GM18511 (cell line): ENCODE results near the gene FAM3D.

Experiments used
- ATAC-seq: cut with Tn5 transposase; IDR thresholded peaks from one replicate; pipeline ENCODE4 v1.9.1; 2021; ENCODE audit warnings: mild to moderate bottlenecking, moderate library complexity; ENCODE audit not compliant: unreplicated experiment

The FAM3D gene

GRCh38 chr3:58603606-58604005, 63.0 kb downstream of the FAM3D start:
- ATAC-seq: no peak

GRCh38 chr3:58597770-58598310, 68.7 kb downstream of the FAM3D start:
- no peak for ATAC-seq

- no peak for ATAC-seq
These were observed 69.6 kb downstream of the FAM3D start for GRCh38 chr3:58596834-58597518.

- ATAC-seq: no peak
These were observed 72.5 kb downstream of the FAM3D start for GRCh38 chr3:58594117-58594516.

- ATAC-seq: no peak
These were observed 74.8 kb downstream of the FAM3D start for GRCh38 chr3:58591517-58592510.

GRCh38 chr3:58588030-58588614, 78.5 kb downstream of the FAM3D start:
- ATAC-seq: no peak

- ATAC-seq: no peak
These were observed 79.8 kb downstream of the FAM3D start for GRCh38 chr3:58586776-58587192.

DNA sequence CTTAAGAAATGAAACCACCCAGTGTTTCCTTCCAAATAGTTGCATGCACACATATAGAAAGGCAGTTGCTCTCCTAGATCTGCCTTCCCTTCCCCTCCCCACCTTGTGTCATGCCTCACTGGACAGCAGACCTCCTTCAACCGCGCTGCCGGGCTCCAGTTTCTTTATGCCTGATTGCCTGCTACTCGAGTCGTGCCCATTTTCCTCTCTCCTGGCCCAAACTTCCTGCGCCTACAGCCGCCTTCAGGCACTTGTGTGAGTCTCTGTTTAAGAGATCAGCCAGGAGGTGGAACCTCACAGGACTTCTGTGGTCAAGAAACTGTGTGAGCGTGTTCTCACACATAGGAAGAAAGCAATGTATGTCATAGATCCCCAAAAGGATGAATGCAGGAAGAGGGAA, 80.6 kb downstream of the FAM3D start:
- ATAC-seq: peak; percentile 38

- ATAC-seq: peak; percentile 91
These were observed 81.4 kb downstream of the FAM3D start for GRCh38 chr3:58585005-58585786.

DNA sequence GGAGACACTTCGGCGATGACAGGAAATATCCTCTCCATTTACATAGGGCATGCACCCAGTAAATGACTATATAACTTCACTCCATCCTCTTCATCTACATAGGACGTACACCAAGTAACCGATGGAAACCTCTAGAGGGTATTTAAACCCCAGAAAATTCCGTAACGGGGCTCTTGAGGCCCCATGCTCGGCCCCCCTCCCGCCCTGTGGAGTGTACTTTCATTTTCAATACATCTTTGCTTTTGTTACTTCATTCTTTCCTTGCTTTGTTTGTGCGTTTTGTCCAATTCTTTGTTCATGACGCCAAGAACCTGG, 81.9 kb downstream of the FAM3D start:
- no peak for ATAC-seq
